GM19025 (cell line): ENCODE measurements around the gene MARCHF6.
"Not testable (repeated sequence)": the region's sequence is repeated elsewhere in the genome, so short reads cannot be mapped to it uniquely, and the experiment has no call there.

Experiments
- ATAC-seq: cut with Tn5 transposase; IDR thresholded peaks from one replicate; pipeline ENCODE4 v1.9.1; 2021; ENCODE audit warnings: mild to moderate bottlenecking, low read depth, moderate library complexity; ENCODE audit not compliant: unreplicated experiment

Gene MARCHF6, protein sequence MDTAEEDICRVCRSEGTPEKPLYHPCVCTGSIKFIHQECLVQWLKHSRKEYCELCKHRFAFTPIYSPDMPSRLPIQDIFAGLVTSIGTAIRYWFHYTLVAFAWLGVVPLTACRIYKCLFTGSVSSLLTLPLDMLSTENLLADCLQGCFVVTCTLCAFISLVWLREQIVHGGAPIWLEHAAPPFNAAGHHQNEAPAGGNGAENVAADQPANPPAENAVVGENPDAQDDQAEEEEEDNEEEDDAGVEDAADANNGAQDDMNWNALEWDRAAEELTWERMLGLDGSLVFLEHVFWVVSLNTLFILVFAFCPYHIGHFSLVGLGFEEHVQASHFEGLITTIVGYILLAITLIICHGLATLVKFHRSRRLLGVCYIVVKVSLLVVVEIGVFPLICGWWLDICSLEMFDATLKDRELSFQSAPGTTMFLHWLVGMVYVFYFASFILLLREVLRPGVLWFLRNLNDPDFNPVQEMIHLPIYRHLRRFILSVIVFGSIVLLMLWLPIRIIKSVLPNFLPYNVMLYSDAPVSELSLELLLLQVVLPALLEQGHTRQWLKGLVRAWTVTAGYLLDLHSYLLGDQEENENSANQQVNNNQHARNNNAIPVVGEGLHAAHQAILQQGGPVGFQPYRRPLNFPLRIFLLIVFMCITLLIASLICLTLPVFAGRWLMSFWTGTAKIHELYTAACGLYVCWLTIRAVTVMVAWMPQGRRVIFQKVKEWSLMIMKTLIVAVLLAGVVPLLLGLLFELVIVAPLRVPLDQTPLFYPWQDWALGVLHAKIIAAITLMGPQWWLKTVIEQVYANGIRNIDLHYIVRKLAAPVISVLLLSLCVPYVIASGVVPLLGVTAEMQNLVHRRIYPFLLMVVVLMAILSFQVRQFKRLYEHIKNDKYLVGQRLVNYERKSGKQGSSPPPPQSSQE

DNA sequence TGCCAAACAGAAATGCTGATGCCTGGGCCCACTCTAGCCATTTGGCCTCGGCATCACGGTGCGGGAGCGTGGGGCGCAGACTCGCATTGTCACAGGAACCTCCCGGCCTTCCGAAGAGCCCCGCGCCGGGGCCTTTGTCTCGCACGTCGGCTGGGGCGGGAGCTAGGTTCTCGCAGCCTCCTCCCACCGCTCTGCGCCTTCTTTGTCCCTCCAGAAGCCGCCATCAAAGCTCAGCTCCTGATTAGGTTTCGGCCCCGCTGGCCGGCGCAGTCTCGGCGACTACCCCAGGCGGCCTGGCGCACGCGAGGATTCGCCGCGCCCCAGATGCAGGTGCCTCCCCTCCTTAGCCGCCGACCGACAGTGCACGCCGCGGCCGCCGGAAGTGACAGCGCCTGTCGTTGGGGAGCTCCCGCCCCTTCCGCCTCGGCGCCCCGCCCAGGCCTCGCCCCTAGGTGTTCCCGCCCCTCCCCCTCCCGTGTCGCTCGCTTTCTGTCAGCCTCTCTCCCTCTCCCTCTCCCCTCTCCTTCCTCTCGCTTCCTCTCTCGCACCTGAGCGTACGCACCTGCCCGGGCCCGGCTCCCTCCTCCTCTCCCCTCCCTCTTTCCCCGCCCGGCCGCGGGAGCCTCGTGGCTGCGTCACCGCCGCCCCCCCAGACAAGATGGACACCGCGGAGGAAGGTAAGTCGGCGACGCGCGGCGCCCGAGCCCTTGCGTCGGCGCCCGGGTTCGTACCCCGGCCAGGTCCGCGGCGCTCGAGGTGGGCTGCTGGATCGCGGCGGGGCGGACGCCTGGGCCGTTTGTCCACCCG lies at the start of gene MARCHF6:
MARCHF6 (plus strand) TSS at position 455 of the 807 bp plus-strand sequence; CDS start at position 659, 204 bp downstream.
- peak; percentile 85 for ATAC-seq

DNA sequence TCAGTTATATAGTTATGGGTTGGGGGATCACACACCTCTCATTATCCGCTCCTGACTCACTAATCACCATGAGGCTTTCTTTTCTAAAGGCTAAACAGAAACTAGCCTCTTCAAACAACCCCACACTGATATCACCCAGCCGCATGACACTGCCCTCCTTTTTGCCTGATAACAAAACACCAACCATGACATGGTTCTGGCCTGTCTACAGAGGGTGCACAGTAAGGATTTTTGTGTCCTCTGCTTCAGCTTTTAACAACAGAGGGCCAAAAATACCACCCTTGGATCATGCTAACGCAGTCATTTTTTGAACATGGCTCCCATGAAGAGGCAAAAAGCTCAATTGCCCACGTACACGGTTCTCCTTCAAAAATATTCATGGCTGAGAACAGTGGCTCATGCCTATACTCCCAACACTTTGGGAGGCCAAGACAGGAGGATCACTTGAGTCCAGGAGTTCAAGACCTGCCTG lies 49.8 kb upstream of the MARCHF6 start:
- ATAC-seq, result no peak

DNA sequence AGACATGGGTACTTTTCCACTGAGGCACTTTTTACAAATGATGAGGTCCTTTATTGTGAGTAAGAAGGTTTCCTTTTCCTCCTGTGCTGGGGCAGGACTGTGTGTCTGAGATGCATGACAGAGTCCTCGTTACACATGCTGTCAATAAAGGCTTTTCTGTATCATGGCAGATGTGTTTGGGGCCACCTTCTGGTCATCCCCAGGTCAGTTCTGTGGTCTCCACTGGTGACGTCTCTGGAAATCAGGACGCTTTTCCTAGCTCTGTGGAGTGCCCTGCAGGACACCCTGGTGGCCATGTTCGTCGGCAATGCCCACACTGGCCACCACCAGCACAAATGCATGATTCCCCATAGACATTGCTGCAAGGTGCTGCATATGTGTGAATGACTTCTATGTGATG lies 48.6 kb upstream of the MARCHF6 start:
- ATAC-seq, result no peak

DNA sequence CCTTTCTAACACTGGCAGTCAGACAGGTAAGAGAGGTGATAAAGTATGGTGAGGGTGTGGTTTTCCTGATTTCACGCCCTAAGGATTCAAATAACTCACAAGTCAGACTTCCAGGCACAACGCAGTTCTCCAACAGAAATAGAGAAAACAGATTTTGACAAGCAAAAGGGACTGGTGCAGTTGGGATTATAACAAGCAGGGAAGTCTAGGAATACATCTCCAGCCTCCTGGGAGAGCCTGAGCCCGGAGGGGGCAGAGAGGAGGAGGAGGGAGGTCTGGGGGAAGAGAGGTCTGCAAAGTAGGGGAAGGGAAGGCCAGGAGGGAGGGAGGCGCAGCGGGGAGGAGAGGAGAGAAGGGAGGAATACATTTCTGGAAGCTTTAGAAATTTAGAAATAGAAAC lies 47.4 kb upstream of the MARCHF6 start:
- no peak for ATAC-seq

DNA sequence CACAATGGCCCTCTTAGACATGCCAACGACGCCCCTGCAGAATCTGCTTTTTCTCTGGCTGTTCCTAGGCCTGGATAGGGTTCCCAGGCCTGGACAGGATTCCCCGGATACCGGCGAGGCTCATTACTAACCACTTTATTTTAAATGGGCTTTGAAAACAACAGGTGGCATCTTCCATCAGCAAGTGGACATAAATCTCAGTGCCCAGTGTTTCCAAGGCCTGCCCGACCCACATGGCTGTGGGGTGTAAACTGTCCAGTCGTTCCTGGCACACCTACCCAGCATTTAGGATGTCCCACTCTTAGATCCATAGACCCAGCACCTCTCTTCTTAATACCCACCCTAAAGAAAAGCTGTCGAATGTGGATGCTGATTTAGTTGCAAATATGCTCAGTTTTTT lies 46.7 kb upstream of the MARCHF6 start:
- no peak for ATAC-seq

DNA sequence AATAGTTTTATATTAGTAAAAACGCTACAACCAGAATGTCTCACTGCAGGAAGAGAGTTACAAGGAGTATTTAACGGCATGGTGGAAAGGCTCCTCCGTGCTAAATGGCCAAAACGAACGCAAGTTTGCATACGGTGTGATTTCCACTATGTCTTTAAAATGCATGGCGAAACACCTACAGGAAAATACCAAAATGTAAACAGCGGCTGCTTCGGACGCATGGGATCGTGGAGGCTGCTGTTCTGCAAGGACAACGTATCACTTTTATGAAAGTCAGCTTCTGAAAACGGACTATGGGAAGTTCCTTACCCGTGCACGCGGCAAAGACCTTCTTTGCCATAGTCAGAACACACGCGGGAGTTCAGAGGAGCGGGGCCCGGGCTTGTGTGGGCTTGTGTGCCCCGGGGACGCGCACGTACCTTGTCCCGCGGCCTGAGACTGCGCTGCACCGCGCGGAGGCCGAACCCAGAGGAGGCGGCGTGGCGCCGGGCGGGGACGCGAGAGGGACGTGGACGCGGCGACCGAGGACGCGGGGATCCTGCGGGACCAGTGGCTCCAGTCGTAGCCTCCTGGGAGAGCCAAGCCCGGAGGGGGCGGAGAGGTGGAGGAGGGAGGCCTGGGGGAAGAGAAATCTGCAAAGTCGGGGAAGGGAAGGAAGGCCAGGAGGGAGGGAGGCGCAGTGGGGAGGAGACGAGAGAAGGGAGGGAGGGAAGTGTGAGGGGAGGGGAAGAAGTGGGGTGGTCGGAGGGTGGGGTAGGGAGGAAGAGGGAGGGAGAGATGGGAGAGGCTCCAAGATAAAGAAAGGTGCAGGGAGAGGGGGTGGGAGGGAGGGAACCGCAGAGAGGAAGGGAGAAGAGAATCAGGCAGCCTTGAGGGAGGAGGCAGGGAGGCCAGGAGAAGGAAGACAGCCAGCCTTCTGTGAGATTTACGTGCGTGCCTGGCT lies 46.0 kb upstream of the MARCHF6 start, which contains the start of gene CMBL:
CMBL (minus strand) TSS at position 697 of the 943 bp plus-strand sequence. CDS start 17,140 bp downstream, outside the sequence.
- peak; percentile 78 for ATAC-seq

DNA sequence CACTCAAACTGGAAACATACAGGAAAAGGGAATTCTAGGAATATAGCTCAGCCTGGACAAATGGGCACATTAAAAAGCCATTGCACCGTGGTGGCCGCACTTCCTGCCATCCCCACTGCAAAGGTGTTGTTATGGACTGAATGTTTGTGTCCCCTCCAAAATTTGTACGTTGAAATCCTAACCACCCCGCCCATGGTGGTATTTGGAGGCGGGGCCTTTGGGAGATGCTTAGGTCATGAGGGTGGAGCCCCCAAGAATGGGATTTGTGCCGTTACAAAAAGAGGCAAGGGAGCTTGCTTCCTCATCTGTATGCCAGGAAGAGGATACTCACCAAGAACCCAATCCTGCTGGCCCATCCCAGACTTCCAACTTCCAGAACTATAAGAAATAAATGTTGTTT lies 44.7 kb upstream of the MARCHF6 start:
- ATAC-seq, result no peak

DNA sequence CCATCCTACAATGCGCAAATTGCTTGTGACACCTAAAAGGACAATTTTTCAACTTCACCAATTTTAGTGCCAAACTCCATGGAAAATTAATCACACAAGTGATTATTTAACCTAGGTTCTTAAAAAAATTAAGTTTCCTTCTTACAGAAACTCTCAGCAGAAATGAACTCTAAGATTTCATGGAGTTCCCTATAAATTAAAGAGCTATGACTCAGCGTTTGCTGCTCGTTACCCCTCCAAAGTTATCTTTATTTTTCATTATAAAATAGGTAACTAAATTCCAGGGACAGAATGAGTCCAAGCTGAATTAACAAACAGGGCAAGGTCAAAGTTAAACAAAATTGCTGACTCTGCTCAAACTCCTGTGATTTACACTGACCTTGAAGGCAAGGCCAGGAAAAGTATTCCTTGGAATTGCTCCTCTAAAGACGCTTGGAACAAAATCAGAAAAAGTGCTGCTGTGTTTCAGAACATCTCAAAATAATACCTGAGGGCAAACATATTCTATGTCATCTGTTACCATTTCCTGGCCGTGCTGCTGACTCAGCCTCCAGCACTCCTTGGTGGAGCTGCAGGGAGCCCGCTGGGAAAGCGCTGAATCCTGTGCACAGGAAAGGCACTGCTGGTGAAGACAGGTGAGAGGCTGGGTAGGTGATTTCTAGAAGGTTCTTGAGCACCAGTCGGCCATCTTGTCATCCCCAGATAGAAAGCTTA lies 43.3 kb upstream of the MARCHF6 start:
- no peak for ATAC-seq

DNA sequence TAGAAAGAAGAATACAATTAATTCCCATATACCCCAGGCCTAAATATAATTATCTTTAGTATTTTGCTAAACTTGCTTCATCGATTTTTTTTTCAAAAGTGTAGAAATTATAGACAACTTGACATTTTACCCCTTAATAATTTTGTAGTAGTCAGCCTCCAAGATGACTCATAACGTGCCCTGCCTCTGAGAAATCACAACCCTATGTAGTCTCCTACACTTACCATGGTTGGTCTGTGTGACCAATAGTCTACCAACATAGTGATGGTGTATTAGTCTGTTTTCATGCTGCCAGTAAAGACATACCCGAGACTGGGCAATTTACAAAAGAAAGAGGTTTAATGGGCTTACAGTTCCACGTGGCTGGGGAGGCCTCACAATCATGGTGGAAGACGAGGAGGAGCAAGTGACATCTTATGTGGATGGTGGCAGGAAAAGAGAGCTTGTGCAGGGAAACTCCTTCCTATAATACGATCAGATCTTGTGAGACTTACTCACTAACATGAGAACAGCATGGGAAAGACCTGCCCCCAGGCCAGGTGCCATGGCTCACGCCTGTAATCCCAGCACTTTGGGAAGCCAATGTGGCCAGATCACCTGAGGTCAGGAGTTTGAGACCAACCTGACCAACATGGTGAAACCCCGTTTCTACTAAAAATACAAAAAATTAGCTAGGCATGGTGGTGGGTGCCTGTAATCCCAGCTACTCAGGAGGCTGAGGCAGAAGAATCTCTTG lies 42.5 kb upstream of the MARCHF6 start:
- not testable (repeated sequence) for ATAC-seq

DNA sequence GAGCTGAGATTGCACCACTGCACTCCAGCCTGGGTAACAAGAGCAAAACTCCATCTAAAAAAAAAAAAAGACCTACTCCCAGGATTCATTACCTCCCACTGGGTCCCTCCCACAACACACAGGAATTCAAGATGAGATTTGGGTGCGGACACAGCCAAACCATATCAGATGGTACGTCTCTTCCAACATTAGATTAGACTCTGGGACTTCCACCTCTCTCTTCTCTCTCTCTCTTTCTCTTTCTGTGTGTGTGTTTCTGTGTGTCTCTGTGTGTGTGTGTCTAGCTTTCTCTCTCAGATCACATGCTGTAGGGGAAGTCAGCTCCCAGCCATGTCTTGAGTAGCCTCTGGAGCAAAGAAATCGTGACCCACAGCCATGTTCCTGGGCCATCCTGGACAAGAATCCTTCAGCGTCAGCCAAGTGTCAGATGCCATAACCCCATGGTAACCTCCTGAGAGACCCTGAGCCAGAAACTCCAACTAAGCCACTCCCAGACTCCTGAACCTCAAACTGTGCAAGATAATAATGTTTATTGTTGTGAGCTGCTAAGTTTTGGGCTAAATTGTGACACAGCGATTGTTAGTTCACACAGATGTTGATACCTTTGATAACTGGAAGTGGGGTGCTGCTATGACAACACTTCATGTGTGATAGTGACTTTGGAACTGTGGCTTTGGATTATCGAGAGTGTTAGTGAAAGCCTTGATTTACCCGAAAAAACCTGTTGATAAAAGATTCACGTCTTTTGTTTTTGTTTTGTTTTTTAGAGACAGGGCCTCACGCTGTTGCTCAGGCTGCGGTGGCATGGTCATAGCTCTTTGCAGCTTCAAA lies 41.7 kb upstream of the MARCHF6 start:
- ATAC-seq, result no peak

DNA sequence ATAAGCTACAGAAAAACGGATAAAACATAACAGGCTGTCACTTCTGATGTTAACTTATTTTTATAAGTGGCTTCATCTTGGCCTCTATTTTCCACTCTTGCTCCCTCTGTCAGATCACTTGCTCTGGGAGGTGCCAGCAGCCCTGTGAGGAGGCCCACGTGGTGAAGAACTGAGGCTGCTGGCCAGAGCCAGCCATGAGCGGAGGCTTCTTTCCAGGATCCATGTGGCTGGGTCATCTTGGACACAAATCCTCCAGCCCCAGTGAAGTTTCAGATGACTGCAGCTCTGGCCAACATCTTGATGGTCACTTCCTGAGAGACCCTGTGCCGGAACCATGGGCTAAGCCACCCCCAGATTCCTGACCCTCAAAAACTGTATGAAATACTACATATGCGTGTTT lies 38.3 kb upstream of the MARCHF6 start:
- ATAC-seq, result no peak

DNA sequence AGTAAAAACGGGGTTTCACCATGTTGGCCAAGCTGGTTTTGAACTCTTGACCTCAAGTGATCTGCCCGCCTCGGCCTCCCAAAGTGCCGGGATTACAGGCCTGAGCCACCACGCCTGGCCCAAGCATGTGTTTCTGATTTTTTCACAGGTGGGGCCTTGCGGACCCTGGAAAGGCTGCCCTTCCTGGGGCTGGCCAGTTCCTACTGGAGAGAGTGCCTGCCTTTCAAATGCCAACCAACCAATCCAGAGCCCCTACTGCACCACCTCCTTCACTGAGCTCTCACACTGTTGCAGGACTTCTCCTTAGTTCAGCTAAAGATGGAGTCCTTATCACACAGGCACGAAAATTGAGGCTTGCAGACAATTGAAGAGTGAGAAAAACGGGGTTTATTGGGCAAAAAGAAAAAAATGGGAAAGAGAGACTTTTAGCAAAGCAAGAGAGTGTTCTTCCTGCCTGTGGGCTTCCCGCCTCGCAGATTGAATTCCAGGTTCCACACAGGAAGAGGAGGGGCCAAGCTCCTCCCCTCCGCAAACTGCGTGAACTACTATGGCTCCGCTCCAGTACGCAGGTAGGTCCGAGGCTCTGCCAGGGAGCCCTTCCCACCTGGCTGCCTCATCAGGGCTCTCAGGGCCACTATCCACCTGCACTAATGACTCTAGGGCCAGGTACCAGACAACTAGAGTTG lies 37.5 kb upstream of the MARCHF6 start:
- ATAC-seq, result no peak

DNA sequence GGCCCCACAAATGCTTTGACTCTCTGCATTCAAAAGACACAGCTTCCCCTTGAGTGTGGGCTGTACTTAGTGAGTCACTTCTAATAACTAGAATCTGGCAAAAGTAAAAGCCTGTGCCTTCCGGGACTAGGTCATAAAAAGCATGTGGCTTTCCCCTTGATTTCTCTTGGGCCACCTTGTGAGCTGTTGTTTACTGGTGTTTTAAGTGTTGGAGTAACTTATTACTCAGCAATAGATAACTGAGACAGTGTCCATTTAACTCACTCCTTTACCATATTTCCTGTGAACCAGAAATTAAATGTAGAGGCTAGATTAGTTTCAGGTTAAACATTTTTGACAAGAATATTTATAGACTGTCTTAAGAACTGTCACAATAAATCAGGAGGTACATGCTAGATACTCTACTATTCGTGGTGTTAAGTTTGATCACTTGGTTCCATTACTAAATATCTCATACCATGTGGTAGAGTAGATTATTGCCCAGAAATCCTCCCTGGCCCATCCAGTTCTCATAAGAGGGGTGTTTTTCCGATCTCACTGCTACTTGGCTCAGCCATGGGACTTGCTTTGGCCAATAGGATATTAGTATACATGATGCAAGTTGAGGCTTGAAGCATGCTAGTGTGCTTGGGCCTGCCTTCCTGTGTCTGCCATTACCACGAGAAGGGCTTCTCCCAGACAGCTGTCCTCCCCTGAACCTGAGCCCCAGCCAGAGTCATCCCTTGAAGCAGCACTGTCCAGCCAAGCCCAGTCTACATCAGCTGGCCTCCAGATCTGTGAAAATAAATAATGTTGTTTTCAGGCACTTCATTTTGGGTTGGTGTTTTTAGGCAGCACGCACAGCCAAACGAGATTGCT lies 35.4 kb upstream of the MARCHF6 start:
- peak; percentile 60 for ATAC-seq

DNA sequence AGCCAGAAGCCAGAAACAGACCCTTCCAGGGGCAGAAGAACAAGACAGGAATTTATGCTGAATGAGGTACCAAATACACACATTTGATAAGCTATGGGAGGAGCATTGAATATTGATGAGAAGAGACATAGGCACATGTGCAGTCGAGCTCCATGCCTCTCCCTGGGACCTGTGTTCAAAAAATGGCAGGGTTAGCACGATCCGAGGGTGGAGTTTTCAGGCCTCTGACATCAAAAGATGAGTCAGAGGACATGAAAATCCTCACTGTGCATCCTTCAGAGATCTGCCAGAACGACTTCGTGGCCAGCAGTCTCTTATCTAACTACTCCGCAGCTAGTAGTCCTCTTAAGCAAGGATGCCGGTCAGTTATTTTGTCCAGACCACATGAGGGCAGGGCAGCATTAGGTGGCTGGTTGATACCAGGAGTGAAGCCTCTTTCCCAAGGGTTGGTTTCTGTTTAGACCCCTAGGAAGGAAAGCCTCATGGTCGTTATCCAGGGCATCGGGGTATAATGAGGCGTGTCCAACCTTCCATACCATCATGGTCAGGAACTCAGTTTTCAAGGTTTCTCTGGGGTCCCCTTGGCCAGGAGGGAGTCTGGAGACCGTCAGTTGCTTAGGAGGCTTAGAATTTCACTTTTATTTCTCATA lies 34.2 kb upstream of the MARCHF6 start:
- no peak for ATAC-seq

DNA sequence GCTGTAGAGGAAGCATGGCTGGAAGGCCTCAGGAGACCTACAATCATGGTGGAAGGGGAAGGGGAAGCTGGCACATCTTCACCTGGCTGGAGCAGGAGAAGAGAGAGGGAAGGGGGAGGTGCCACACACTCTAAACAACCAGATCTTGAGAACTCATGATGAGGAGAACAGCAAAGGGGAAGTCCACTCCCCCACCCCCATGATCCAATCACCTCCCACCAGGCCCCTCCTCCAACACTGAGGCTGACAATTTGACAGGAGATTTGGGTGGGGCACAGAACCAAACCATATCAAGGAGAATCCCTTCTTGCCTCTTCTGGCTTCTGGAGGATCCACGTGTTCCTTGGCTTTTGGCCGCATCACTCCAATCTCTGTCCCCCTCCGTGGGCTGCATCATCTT lies 32.7 kb upstream of the MARCHF6 start:
- no peak for ATAC-seq
